SKM-1 (cell line): Measurements from ENCODE around the gene ZHX3.

ENCODE experiments used
- DNase-seq: peaks from one replicate; lab custom pipeline; 2025; ENCODE audit not compliant: unreplicated experiment; lab: John Stamatoyannopoulos, UW

The ZHX3 gene

DNA sequence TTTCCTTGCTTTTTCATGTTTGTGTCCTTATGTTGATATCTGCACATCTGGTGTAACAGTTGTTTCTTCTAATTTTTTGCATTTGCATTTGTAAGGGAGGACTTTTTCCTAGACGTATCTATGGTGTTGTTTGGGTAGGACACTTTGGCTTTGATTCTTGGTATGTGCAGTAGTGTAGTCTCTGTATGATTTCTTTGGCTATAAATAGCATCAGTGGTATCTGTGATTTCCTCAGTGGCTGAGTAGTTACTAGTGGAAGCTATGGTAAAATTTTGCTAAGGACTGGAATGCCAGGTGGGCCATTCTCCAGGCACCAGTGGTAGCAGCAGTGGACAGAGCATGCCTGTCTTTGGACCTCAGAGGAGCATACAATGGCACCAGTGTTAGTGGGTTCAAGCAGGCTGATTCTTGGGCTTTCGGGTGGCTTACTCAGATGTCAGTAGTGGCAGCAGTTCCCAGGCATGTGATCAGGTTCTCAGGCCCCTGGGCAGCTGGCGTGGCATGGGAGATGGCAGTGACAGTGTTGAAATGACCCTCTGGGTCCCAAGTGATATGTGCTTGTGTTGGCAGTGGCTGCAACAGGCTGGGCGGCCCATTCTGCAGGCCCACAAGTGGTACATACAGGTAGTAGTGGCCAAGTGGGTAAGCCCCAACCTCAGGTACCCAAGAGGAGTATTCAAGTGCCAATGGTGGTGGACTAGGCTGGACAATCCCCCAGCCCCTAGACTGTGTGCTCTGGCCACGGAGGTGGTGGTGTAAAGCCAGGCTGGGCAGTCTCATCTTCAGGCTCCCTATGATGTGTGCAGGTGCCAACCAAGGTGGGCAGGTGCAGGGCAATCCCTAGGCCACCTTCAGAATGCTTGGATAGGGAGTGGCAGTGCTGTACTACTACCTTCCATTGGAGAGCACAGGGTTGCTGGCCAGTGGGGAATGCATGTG lies 125.7 kb downstream of the ZHX3 start:
- no peak for DNase-seq

DNA sequence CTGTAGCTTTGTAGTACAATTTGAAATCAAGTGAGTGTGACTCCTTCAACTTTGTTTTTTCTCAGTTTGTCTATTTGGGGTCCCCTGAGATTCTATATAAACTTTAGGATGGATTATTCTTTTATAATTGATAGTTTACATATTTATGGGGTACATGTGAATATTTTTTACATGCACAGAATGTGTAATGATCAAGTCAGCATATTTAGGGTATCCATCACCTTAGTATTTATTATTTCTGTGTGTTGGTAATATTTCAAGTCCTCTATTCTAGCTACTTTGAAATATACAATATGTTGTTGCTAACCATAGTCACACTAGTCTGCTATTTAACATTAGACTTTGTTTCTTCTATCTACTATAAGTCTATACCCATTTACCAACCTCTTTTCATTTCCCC lies 129.9 kb downstream of the ZHX3 start:
- no peak for DNase-seq

DNA sequence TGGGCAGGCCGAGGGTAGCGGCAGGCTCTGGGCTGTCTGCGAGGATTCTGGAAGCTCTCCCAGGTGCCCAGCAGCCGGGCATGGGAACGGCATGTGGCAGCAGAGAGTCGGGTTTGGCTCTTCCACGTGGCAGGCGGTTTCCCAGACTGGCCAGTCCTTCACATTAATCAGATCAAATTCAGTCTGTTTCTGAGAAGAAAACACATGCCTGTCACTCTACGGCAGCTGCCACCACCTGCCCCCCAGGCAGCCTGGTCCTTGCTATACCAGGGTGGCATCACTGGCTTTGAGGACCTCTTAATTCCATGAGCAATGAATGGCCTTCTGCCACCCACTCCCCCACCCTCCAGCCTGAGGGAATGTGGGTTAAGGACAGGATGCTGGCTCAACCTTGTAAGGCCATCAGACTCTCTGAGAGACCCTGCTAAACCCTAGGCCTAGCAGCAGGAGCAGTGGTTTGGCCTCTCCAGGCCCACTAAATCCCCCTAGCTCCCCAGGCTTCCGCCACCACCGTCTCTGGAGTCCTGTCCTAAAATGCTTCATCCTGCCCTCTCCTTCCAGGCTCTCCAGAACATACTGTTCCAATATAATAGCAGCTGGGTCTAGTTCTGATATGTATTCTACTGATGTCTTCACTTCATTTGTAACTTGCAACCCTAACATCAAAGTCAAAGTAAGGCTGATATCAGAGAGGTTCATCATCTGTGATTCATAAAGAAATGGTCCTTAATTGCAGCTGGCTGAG lies 132.3 kb downstream of the ZHX3 start:
- DNase-seq = no peak

DNA sequence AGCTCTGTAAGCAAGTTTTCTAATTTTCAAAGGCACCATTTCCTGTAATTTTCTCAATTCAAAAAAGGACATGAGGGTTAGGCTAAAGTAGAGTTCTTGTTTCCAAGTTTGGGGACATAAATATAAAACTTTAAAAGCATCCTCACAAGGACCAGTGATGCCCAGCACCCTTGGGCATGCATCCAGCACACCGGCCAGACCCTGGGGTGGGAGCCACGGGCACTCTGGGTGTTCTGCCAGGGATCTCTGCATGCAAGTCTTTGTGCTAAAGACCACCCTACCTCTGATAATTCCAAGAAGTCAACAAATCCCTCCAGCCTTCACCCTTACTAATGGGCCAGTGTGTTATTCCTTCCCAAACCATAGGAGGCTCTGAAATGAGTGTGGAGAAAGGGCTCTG lies 133.7 kb downstream of the ZHX3 start:
- DNase-seq = no peak

DNA sequence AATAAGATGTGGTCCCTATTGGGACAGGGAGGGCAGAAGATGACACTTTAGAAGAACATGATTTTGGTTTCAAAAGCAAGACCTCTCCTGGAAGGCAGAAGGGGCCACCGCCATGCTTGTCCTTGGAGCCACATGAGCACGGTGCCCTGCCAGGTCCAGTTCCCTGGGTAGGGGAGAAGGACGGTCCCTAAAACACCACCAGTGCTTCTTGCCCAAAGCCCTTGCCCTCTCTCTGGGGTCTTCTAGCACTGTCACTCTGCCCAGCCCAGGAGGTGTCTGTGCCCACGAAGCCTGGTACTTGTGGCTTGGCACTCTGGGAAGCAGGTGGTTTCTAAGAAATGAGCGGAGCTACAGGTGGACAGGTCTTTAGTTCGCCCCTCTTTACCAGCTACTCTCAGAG lies 134.1 kb downstream of the ZHX3 start:
- no peak for DNase-seq

DNA sequence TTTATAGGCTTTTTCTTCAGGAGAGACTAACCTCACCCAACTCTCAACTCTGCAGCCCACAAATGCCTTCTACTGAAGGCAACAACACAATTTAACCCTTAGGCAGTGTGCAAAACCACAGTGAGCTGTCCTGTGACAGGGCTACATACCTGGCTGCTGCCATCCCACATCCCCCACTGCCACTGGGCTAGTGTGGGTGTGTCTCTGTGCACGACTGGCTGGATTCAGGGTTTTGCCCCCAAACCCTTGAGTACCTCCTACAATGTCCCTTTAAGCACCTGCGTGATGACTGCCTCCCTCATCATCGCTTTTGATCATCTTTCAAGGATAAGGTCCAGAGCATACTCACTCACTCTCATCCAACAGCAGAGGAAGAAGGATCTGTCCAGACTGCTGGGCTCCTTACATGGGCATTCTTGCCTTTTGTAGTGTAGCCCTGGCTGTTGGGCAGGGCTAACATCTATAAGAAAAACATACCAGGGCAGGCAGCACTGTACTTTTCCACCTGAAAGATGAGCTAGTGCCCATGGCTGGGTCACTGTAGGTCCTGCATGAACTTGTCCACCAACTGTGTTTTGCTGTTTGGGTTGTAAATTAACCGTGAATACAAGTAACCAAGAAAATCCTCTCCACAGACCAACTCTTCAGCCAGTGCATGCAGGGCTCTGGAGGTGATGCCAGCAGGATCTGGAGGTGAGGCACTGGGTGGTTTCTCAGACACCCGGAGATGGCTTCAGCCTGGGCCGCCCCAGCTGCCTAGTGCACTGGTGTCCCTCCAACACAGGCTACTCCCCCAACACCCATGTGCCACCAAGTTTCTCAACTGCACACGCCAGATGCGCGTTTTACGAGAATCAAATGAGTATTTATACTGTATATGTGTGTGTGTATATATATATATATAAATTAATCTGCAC lies 135.0 kb downstream of the ZHX3 start:
- no peak for DNase-seq

DNA sequence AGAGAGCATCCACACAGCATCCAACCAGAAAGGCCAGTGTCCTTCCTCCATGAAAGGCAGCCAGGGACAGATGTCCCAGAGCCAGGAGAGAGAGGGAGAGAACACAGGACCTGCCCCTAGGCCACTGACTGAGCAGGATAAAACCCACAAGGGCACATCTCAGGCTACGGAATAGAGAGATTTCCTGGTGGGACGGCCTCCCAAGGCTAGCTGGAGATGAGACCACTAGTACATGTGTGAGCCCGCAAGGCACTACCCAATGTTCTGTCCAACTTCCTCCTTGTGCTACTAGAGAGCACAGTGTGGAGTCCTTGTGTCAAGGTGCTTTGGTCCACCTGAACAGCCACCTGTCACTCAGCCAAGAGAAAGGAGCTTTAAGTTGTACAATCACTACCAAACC lies 136.0 kb downstream of the ZHX3 start:
- DNase-seq = no peak

DNA sequence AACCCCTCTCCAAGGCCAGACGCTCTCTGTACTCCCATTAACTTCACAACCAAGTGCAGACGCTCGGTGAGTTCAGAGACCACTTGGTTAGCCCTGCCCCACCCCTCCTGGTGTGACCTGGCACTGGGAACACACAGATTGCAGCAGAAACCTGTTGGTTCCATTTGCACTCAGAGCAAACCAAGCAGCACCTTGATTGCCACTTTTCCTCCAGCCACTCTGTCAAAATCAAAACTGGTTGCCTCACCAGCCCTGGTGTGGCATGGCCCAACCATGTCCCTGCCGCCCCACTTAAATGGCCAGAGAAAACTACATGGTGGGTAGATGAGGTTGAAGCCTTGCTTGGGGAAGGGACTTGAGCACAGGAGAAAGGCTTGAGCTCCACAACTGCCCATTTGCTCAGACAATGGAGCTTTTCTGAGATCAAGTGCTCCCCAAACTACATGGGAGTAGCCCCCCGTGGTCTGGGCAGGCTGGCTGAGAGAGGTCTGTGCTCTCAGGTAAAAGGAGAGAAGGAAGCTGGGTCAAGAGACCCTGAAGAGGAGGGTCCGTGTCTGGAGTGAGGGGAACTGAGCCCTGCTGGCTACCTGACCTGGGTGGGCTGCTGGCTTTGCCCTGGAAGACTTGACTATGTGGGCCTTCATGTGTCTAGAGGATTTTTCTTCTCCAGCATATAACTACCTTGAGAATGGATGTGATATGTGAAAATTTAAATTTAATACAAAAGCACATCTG lies 136.8 kb downstream of the ZHX3 start:
- no peak for DNase-seq

DNA sequence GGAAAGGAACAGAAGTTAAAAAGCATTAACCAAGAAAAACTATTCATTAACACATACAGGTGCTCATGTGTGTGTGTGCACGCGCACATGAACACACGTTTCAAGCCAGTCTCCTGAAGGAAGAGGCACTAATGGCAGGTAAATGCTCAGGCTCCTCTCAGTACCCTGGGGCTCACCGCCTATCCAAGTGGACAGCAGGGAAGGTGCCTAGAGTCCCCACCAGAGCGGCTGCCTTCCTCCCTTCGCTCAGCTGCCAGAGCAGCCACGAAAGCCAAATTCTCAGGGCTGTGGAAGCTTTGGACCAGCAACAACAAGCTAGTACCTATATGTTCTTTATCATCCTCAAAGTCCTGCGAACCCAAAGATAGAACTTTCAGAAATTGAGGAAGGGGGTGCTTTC lies 137.6 kb downstream of the ZHX3 start:
- DNase-seq = no peak

DNA sequence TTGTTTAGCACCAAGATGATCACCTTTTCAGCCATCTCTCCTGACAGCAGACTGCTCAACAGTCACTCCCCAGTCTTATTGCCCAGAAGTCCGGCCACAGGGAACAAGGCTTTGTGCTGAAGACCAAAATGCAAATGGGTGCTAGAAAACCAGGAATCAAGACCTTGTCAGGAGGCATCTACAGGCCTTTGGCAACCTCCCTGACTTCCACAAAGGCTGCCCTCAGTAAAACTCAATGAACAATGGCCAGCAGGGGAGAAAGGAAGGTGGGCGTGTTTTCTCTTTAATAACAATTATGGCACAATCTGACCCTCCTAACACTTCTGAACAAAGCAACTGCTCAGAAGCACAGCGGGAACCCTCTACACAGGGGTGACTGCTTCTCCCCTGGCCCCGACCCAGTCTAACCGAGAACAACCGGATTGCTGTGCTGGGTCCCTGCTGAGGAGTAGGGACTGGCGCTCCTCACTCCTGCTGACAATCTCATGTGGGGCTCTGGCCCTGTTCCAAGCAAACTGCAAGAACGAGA lies 138.6 kb downstream of the ZHX3 start:
- no peak for DNase-seq

DNA sequence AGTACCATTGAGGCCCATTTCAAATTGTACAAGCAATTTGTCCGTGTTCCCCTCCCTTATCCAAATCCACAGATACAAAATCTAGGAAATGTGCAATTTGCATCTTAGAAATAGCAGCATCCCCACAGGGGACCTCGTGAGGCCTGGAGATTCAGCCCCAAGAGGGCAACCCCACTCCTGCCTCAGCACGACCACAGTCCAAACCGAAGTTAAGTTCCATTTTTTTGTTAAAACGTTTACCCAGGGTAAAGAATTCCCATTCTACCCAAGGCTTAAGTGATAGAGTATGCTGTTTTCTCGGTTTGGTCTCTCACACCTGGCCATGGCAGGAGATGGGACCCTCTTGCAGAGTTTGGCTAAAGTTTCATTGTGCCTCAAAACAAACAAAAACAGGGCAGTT lies 139.0 kb downstream of the ZHX3 start:
- no peak for DNase-seq

DNA sequence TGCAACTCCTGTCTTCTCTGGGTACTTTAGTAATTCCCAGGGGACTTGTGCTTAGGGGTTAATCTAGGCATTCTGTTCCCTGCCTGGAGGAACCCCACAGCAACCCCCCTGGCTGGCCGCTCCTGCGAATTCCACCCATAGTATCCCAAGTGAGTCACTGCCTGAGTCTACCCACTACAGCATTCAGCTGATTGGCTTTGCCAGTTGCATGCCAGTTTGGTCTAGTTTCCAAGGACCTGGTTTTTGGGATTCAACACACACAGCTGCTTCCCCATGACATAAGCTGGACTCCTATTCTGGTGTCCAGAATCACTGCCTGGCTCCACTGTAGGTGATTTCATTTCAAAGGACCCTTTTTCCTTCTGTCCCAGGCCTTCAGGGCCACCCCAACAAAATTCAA lies 139.9 kb downstream of the ZHX3 start:
- DNase-seq = no peak

DNA sequence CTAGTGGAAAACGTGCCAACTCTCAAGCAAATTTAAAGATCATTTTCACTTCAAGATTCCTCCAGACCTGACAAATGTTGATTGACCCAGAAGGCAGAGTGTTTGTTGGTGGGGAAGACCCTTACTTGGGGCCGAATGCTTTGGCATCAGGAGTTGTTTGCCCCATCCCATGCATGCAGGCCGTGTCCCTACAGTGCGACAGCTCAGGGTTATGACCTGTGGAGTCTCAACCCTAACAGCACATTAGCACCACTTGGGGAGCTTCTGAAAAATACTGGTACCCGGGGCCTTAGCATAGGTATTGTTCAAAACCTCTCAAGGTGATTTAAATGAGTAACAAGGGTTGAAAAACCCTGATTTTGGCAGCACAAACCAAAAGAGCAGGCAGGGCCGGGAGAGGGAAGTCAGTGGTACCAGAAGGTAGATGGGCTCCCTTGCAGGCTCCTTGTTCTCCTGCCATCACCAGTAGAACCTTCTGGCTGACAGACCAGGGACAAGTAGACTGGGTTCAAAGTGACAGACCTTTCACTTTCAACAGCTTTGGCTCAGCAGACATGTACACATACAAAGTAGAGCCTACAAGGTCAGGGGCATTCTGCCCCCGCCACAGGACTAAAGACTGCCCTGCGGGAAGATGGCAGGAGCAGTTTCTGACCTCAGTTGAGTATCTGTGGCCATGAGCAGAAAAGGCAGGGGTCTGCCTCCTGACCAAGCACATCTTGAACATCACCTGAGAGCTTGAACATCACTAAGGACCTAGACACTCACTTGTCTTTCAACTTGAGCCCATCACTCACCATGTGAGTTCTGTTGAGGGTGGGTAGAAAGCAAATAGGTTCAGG lies 140.6 kb downstream of the ZHX3 start:
- no peak for DNase-seq

DNA sequence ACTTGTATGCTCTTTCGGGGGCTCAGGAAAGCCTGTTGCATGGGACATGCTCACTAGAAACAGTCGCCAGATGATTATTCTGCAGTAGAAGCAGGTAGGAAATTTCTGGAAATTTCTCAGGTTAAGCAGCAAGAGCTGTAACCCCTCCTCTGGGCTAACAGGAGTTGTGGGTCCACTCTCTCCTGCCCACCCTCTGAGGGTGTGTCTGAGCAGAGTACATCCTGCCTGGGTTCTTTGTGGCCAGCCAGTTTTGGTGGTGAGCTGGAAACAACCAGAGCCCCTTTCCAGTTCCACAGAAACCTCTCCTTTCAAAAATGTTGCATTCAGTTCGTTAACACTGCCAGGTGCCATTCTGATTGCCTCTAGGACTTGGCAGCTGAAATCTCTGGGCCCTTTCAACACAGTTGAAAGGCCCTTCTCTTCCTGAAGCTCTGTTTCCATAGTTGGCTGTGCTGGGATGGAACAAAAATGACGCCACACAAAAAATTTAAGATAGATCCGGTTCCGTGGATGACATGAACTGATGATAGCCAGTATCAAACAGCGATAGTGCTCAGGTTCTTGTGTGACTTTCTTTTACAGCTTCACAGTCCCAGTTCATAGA lies 141.7 kb downstream of the ZHX3 start:
- DNase-seq = no peak

DNA sequence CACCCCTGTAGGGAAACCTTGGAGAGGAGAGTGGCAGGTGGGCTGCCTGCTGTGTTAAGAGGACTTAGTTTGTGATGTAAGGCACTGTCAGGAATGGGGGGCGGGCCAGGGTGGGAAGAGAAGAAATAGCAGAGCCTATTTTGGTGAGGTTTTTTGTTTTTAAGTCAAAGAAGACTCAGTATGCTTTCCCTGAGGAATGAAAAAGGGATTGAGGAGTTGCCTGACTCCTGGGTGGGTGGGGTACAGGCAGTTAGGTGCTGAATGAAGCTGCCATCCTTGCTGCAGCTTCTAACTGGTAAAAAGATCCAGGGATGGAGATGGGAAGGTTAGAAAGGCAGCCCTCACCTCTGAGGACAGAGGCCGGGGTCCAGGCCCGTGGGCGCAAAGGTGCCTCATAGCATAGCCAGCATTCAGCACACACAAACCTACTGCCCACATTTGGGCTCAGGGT lies 142.3 kb downstream of the ZHX3 start:
- no peak for DNase-seq

DNA sequence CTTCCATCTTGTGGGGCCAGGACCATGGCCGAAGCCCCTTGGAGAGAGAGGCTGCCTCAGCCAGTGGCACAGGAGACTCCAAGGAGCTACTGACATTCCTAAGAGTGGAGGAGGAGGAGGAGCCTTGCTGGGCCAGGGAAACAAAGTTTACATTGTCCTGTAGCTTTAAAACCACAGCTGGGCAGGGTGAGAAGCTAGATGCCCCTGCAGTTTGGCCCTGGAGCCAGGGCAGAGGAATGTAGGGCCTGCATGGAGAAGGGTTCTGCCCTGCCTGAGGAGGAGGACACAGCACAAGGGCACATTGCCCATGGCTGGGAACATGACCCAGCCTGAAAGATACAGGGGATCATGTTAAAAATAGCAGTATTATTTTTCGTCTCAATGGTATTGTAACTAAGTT lies 142.7 kb downstream of the ZHX3 start:
- DNase-seq = no peak

DNA sequence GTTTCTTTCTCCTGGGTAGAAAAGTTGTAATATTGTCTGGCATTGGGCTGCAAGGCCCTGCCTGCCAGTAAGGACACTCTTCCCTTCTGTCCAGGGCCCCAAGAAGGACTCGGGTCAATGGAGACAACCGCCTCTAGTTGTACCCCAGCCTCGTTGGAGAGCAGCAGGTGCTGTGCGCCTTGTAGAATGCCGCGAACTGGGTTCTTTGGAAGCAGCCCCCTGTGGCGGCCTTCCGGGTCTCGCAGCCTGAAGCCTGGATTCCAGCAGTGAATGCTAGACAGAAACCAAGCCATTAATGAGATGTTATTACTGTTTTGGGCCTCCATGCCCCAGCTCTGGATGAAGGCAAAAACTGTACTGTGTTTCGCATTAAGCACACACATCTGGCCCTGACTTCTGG lies 143.2 kb downstream of the ZHX3 start:
- DNase-seq = no peak

DNA sequence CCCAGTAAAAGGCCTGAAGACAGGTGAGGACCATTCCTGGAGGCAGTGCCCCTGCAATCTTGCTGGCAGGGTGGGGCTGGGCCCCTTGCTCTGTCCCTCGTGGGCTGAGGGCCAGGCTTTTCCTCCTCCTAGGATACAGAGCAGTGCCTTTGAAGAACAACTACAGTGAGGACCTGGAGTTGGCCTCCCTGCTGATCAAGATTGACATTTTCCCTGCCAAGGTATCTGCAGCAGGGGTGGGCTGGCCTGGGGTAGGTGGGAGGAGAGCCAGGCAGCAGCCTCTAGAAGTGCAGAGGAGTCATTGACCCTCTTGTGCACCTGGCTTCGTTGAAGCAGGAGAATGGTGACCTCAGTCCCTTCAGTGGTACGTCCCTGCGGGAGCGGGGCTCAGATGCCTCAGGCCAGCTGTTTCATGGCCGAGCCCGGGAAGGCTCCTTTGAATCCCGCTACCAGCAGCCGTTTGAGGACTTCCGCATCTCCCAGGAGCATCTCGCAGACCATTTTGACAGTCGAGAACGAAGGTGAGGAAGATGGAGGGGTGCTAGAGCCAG lies 143.7 kb downstream of the ZHX3 start:
- no peak for DNase-seq
